Fibroblast of peridontal ligament (primary cell): ENCODE results near the gene FAIM2.

ENCODE experiments used
- DNase-seq: peaks from one replicate; pipeline ENCODE4 v3.0.0-alpha.2; 2010; ENCODE audit errors: extremely low read depth

The FAIM2 gene

DNA sequence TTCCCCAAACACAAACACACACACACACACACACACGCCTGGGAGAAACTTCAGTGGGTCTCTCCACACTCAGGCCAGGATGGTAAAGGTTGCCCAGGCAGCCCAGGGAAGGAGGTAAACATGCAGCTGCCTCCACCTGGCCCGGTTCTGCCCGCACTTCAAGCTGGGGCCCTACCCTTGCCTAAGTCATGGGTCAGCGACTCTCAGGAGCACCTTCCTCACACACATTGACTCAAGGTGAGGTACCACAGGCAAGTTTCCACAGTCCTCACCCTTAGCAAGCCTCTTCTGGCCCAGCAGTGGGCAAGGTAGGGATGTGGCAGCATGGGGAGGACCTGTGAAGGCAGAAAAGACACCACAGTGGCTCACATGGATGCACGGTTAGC is 14.1 kb upstream of the FAIM2 start:
- no peak for DNase-seq

DNA sequence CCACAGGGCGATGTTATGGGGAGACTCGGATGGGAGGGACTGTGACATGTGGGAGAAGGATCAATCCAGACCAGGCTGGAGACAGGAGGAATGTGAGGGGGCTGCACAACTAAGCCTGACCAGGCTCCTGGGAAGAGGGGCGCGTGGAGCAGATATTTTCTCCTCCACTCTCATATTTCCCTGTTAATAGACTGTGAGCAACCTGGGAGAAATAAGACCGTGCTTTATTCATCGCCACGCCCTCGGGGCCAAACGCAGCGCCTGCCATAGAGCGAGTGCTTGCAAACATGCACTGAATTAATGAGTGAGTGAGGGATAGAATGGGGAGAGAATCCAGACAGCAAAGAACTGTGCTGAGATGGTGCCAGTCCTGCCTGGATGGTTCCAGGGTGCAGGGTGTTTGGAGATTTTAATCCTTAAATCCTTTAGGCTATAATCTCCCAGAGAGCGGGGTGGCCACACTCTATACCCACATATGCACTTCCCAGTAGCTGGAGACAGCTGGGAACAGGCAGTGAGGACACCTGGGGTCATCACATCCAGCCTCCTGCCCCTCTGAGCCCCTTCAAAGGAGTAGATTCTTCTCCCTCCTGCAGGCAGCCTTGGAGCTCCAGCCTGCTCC is 13.6 kb upstream of the FAIM2 start:
- no peak for DNase-seq

DNA sequence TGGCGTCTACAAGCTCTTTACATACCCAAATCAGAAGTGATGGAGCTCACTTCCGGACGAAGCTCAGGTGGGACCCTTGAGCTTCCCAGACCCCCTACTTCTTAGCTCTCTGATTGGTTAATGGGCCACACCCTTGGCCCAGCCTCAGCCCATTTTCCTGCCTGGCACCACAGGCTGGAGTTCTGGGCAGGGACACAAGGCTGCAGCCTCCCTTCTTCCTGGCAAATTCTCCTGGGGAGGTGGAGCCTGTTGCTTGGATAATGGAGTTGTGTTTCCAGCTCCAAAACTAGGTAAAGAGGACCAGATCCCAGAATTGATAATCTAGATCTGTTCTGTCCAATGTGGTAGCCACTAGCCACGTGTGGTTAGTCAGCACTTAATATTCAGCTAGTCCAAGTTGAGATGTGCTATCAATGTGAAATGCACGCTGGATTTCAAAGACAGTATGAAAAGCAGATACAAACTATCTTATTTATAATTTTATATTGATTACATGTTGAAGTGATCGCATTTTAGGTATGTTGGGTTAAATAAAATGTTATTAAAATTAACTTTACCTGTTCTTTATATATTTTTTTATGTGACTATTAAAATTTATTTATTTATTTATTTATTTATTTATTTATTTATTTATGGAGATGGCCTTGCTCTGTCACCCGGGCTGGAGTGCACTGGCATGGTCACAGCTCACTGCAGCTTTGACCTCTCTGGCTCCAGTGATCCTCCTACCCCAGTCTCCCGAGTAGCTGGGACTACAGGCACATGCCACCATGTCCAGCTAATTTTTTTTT is 12.6 kb upstream of the FAIM2 start:
- no peak for DNase-seq

DNA sequence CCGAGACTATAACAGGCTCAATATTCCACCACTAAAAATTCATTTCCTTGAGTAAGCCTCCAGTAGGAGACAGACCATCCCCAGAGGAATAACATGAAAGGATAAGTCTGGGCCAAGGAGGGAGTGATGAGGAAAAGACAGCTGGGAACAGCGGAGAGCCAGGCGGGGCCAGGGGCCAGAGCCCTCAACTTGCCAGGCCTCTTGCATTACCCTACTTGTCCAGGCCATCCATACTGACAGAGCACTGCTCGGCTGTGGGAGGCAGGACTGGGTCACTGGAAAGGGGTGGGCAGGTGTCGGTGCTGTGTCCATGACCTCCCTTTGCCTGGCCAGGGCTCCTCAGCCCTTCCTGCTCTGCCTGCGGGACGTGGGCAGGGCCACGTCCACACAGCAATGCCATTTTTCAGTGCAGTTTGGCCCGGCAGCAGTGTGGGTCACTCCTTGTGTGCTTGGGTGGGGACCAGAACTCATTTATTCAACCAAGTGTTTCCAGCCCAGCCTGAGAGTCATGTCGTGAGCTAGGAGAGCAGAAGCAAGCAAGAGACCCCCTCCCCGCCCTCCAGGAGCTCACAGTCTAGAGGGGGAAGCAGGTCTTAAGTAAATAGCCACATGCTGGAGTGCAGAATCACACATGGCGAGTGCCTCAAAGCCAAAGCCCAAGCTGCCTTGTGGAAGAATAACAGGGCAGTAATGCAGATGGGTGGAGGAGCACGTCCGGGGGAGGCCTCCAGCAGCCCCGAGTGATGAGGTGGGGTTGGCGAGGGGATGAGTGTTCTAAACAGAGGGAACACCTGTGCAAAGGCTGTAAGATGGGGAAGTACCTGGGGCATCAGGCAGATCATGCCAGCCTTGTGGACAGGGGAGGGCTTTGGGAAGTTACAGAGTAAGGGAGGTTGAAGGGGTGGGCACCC is 8.9 kb upstream of the FAIM2 start:
- DNase-seq, result no peak

DNA sequence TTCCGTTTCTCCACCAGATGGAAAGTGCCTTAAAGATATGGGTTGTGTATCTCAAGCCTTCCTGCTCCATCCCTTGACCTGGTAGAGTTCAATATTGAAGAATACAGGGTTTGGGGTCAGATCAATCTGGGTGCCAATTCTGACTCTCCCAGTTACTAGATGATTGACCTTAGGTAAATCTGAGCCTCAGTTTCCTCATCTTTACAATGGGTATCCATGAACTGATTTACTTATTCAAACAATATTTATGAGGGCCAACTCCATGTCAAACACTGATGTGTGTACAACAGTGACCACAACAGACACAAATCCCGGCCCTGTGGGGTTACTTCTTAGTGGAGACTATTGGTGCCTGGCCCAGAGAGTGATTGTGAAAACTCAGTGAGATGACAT is 7.5 kb upstream of the FAIM2 start:
- DNase-seq, result no peak

DNA sequence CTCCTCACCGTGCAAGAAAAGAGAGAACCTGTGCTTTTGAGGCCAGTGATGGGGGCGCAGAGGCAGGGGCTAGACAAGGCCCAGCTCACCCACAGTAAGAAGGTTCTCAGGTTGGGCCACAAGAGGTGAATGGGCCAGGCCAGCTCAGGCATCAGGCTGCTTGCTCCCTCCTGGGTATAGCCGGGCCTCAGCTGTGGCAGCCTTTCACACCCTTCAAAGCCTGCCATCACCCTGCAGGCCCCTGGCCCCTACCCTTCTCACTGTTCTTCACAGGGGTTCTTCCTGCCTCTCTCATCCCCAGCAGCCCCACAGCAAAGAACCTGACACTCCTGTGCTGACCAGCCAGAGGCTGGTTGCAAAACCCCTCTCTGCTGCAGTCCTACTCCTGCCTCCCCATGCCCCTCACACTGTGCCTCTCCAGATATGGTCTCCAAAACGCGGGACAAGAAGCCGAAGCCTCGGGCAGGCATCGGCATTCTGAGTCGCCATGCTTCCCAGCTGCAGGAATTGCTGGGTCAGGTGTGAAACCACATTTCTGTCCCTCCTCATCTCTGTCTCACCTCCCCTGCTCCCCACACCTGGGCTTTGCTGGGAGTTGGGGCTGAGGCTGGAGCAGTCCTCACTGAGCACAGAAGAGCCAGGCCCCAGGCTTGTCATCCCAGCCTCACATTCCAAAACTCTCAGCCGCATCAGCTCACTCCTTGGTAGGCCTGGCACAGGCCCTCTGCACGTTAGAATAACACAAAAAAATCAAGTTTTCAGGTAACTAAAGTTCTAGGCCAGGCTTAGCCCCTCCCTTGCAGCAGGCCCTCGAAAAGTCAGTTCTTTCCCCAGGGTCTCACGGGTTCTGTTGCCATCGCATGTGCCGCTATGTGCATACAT is 6.9 kb upstream of the FAIM2 start:
- DNase-seq, result no peak

DNA sequence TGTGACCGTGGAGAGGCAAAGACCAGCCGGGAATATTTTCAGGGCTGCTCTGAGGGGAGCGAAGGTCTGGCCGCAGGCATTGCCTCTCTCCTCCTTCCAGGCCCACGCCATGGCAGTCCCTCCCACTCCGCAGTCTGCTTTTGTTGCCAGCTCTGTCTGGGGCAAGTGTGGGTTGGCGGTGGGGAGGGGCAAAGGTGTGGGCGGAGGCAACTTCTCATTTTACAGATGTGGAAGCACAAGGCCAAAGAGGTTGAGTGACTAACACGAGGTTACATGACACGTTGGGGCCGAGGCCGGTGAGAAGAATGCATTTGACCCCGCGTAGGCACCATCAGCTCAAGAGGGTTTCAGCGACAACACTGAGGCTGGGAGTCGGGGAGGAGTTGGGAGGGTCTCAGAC is 6.1 kb upstream of the FAIM2 start:
- no peak for DNase-seq

DNA sequence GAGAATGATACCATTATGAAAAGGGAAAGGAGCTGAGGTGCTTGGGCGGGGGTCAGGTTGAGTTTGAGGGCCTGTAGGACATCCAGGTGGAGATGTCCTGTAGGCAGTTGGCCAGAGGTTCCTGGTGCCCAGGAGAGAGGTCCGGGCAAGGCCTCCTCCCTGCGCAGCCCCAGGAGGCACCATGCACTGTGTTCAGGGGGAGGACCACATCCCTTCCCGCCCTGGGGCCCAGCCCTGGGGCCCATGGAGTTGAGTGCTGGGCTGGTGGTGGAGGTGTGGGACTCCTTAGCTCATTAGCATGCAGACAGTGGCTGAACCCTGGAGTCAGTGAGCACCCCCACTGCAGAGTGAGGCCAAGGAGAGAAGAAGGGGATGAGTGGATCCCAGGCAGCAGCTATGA is 5.7 kb upstream of the FAIM2 start:
- DNase-seq, result no peak

DNA sequence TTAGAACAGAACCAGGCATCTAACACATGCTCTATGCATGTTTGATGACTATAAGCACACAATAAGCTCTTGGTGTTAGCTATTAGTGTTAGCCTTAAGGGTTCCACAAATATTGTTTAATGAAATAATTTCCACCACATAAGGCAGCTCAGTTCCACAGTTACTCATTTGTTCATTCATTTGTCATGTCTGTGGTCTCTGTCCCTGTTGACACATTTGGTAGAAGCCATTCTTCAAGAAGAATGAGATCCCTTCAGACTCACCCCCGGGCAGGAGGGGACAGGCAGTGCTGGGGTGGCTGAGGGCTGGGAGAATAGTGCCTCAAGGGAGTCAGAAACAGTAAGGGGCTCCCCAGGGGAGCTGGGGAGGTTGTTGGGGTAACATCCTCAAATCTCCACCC is 3.7 kb upstream of the FAIM2 start:
- DNase-seq, result no peak

DNA sequence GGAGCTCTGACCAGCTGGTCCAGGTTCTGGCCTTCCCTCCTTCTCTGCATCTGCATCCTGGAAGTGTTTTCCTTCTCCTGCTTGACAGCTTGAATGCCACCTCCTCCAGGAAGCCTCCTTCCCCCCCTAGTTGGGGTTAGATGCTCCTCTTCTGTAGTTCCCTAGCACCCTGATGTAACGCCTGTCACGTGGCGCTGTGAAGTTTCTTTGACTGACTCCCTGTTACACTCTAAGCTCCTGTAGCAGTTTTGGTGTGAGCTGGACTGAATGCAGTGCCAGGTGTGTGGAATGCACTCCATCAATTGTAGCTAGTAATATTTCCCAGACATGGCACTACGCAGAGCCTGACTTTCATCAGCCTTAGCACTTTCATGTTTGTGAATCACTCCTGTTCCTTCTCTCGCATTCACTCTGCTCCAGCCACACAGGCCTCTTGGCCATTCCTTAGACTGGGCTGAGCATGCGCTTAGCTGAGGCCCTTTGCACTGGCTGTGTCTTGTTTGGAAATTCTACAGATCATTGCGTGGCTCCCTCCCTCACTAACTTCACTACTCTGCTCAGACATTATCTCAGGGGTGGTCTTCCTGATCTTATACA is 2.1 kb upstream of the FAIM2 start:
- no peak for DNase-seq

DNA sequence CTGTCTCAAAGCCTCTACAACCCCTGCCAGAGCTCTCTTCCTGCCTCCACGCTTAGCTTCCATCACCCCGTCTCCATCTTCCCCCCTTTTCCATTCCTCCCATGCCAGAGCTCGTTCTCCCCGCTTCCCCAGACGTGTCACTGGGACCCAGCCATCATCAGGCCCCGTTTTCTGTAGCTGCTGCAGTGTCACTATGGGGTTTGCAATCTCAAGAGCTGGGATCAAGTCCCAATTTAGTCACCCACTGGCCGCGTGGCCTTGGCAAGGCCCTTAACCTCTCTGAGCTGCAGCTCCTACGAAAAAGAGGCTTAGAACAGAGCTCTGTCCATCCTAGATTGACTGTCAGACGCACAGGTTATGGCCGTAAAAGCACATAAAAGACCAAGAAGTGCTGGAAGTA is 901 bp upstream of the FAIM2 start:
- no peak for DNase-seq

DNA sequence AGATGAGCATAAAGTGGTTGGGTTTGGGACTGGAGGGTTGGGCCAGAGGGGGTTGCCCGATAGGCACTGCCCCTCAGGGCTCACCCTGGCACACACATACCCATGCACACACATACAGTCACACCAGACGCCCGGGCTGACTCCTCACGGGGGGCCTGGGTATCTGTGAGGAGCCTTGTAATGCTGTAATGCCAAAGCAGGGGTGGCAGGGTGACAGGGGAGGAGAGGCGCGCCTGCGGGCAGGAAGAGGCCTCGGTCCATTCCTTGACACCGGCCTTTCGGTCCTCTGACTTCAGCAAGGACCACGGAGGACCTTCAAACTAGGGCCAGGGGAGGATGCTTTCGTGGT is 375 bp downstream of the FAIM2 start:
- no peak for DNase-seq

DNA sequence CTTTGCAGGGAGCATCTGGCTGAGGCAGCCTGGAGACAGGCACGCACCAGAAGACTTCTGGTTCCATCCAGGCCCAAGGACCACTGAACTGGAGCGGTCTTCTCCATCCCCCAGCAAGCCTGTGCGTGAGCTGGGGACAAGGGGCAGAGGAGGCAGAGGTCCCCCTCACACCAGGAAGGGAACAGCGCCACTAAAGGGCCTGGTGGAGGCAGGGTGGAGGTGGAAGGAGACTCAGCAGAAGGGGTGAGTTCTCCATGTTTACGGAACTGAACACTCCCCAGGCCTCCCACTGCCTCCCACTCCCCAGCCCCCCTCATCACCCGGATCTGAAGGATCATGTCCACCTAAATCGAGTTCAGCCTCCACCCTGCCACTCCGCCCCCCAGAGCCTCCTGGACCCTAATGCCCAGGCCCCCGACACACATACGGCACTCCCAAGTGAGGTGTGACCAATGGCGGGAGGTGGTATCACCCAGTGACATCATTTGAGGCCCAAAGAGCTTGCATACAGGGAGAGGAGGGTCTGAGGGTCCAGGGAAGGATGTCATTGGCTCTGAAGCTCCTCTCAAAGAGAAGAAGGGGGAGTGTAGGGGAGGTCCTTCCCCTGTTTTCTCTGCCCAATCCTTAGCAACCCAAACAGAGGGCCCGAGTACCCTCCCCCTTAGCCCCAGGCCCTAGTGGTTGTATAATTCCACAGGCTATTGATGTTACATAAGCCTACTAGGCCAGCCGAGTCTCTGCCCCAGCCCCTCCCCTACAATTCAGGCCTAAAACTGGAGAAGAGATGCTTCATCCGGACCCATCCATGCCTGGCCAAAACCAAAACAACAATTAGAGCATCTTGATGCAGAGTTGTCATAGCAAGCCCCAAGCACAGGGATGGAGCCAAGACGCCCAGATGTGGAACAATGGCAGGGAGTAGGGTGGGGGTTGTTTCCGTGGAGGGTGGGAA is 1.0 kb downstream of the FAIM2 start:
- DNase-seq, result no peak

DNA sequence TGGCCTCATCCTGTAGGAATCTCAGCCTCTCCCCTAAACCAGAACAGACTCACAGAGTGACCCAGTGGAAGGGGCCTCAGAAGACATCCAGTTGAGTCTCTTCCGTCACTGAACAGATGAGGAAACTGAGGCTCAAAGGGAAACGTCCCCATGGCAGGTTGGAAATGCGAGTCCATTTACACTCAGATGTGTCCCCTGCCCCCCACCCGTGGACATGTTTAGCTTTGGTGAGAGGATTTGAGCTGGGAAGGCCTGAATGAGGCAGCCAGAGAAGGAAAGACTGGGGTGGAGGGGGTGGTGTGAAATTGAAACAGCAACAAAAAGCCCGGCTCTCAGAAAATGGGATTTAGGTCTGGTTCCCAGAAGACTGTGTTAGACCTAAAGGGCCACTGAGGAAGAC is 1.7 kb downstream of the FAIM2 start:
- no peak for DNase-seq

DNA sequence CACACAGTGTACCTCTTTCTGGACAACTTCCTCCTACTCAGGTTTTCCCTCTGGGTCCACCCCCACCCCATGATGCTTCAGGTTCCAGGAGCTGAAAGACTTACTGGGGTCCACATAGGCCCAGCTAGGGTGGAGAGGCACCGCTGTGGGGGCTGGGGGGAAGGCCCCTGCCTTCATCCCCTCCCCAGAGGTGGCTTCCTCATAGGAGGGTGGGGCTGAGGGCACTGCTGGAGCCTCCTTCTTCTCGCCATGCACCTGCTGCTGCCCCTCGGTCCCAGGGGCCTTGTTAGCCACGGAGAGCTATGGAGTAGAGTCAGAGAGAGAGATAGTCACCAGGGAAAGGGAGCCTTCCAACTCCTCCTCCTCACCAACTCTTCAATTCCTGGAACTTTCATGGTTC is 2.7 kb downstream of the FAIM2 start:
- DNase-seq, result no peak

DNA sequence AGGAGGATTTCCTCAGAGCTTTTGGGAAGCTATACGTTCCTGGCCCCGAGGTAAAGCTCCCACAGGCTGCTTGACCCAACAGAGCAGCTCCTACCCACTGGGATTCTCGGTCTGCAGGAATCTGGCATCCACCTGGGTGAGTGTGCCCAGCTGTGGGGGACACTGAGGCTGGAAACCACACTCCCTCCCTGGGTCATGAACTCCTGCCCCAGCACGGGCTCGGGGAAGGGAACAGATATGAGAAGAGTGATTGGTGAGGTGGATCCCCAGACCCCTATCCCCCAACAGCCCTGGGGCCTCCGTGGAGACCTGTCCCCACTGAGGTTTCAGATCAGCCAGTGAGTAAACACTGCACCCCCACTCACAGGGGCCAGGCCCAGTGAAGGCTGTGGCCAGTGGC is 3.3 kb downstream of the FAIM2 start:
- no peak for DNase-seq

DNA sequence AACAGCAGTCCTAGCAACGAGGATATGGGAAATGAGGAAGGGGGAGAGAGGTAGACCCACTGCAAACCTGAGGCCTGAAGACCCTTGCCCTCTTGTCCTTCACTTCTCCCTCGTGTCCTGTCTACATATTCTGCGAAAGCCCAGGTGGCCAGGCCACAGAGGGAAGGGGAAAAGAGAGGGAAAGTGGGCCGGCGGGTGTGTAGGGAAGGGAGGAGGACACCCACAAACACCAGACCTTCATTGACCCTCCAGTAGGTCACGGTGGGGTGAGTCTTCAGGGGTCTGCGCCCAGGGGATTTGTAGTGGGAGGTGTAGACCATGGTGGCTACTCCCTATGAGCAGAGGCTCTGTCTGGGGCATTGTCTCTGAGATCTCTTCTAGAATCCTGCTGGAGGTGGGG is 3.8 kb downstream of the FAIM2 start:
- no peak for DNase-seq

DNA sequence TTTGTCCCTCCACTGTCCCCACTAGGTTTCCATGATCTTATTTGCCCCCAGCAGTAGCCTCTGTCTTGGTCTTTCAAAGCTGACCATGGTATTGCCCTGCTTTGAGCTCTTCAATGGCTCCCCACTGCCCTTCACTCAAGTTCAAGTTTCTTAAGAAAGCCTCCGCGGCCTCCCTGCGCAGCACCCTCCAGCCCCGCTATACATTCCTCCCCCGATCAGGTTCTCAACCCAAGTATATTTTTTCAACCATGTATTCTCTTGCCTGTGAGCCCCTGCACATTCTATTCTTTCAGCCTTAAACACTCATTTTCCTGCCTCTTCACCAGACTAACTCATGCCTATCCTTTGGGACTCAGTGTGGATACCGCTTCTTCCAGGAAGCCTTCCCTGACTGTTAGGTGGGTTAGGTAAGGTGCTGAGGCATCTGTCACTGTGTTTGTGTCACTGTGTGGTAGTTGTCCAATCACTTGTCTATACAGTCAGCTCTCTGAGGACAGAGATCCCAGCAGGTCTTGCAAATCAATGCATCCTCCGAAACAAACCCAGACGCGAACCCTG is 4.3 kb downstream of the FAIM2 start:
- no peak for DNase-seq

DNA sequence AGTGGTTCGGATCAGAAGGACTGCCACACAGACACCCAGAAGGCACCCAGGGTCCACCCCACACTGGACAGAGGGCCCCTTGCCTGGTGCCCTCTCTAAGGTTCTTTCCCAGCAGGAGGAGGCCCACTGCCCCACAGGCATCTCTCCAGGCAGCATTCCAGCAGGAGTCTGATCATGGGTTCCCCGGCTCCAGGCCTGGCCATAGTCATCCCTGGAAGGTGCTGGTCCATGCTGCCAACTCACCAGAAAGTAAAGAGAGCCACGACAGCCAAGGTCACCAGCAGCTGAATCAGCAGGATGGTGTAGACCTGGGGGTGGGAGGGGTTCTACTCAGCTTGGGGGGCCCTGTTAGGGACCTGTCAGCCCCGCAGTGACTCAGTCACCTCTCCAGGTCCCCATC is 6.4 kb downstream of the FAIM2 start:
- no peak for DNase-seq

DNA sequence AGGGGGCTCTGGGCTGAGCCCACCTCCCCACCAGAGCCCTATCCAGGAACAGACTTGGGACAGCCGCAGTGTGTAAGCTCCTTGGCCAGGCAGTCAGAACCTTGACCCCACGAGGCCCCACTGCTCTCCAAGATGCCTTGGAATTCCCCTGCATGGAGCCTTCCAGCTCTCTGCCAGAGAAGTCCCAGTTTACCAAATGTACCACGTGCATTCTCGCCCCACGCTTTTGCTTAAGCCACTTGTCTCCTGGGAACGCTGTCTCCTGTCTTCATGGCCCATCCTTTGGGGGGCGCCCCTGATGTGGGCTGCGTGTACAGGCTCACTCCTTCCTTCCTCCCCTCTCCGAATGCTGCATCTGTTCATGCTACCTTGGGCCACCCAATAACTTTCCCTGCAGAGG is 7.9 kb downstream of the FAIM2 start:
- no peak for DNase-seq
